ENCODE results near the gene NHEJ1. TPM values are rescaled to one million over a fixed set of nuclear protein-coding genes. Genes with fewer than 3 reads are reported as not detected.

Gene NHEJ1
- polyA plus RNA-seq, 1 experiment, result 24.1 TPM

DNA sequence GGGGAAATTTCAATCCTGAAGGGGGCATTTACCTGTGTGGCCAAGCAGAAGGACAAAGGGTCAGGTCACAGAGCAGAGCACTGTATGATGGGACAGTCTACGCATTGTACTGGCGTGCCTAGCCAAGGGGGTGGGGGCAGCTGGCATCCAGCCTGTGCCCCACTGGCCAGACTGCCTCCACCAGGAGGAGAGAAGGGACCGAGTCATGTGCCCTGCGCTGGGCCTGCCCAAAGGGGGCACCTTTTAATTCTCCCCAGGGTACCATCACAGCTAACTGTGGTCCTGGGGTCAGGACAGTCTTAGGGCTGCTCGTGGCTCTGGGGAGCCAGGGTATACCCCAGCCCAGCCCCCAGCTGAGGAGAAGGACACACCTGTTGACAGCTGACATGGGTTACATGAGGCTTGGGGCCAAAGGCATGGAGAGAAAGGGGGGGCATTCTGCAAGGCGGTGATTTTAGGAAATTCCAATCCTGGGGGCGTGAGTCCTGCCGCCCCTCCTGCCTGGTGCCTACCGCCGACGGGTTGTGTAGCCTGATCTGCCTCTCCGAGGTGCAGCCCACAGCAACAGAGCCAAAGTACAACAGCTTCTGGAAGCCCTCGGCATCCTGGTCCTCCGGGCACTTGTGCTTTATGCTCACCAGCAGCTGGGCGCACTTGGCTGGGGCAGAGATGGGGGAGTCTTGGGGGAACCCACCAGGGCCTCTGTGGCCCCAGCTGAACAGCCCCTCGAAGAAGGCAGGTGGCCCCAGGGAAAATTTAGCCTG lies 130.3 kb downstream of the NHEJ1 start:
- DNase-seq (ENCODE audit: low read depth), result no peak
- Histone ChIP-seq H3K36me3 (ENCODE audit: control insufficient read depth, insufficient read depth, low read length) (no peaks in the 10 kb centered on the region), H3K4me3 (ENCODE audit: low read depth, low read length) (no peak overlapping the region), H3K27me3 (ENCODE audit: control insufficient read depth, insufficient read depth, low read length) (peaks cover 20% of the 10 kb centered on the region)
- ChIA-PET CTCF (interaction anchor here (0.6 to 9.3 kb wide), 48 partner anchors 8 to 500 kb away, joined by 3 to 198 read pairs (median 5); partner anchors contain the start of genes CFAP65, FEV, NHEJ1 and ZFAND2B), POLR2A (no interaction called here)
- TF ChIP-seq, protein P1, sequence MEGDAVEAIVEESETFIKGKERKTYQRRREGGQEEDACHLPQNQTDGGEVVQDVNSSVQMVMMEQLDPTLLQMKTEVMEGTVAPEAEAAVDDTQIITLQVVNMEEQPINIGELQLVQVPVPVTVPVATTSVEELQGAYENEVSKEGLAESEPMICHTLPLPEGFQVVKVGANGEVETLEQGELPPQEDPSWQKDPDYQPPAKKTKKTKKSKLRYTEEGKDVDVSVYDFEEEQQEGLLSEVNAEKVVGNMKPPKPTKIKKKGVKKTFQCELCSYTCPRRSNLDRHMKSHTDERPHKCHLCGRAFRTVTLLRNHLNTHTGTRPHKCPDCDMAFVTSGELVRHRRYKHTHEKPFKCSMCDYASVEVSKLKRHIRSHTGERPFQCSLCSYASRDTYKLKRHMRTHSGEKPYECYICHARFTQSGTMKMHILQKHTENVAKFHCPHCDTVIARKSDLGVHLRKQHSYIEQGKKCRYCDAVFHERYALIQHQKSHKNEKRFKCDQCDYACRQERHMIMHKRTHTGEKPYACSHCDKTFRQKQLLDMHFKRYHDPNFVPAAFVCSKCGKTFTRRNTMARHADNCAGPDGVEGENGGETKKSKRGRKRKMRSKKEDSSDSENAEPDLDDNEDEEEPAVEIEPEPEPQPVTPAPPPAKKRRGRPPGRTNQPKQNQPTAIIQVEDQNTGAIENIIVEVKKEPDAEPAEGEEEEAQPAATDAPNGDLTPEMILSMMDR (IDR thresholded peaks at IDR 0.05; ENCODE audit: insufficient read depth, low read depth, low read length), result no peak

DNA sequence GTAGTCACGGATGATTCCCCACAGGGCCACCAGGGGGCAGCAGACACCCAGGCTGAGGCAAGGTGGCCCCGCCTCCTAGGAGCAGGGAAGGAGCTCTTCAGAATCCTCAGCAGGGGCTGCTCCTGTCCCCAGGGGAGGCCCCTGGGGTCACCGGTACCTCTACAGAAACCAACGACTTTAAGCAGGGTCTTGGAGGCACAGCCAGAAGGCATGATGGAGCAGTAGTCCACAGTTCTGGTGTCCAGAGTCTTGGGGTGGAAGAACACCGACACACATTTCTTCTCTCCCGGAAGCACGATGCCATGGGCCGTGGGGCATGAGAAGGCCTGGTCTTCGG lies 130.8 kb downstream of the NHEJ1 start:
- H3K36me3 ChIP-seq (ENCODE audit: control insufficient read depth, insufficient read depth, low read length), result no peaks in the 10 kb centered on the region
- ChIA-PET CTCF (interaction anchor here (0.6 to 9.3 kb wide), 49 partner anchors 9 to 500 kb away, joined by 3 to 198 read pairs (median 5); partner anchors contain the start of genes CFAP65, FEV, NHEJ1 and ZFAND2B), POLR2A (no interaction called here)
- TF ChIP-seq, protein P1 (IDR thresholded peaks at IDR 0.05; ENCODE audit: insufficient read depth, low read depth, low read length), result peak; percentile 97
- H3K4me3 ChIP-seq (ENCODE audit: low read depth, low read length), result no peak overlapping the region
- no peak for DNase-seq (ENCODE audit: low read depth)
- peaks cover 22% of the 10 kb centered on the region for H3K27me3 ChIP-seq (ENCODE audit: control insufficient read depth, insufficient read depth, low read length)

DNA sequence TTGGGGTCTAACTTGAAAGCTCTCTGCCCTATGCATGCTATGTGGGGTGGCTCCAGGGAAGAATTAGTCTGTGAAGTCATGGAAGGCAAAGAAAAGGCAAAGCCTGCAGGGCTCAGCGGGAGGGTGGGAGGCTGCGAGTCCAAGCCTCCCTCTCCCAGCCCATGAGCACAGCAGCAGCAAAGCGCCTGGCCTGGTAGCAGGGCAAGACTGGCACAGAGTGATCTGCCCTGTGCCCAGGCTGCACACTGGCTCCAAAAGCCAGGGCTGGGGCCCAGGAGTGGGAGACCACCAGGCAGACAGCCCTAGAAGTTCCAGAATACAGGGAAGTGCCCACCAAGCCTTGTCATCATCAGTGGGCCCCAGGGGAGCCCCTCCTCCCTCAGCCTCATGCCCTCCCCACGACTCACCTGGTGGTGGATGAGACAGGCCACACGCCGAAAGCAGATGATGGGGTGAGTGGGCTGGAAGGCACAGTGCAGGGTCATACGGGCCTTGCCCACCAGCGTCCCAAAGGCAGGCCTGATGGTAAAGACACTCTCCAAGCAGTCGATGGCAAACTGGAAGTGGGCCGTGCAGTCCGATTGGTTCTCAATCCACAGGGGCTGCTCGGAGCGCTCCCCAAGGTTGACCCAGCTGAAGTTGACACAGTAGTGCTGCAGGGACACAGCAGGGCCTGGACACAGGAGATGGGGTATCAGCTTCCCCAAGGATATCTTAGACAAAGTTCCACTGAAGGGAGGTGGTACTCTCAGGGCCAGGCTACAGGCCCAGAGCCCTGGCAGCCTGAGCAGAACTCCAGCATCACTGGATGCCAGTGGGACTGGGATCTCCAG lies 131.4 kb downstream of the NHEJ1 start:
- TF ChIP-seq, protein P1 (IDR thresholded peaks at IDR 0.05; ENCODE audit: insufficient read depth, low read depth, low read length), result no peak
- ChIA-PET POLR2A (no interaction called here), CTCF (interaction anchor here (0.6 to 9.3 kb wide), 45 partner anchors 9 to 288 kb away, joined by 3 to 198 read pairs (median 5); partner anchors contain the start of genes CFAP65, FEV, NHEJ1 and ZFAND2B)
- Histone ChIP-seq H3K4me3 (ENCODE audit: low read depth, low read length) (no peak overlapping the region), H3K27me3 (ENCODE audit: control insufficient read depth, insufficient read depth, low read length) (peaks cover 22% of the 10 kb centered on the region), H3K36me3 (ENCODE audit: control insufficient read depth, insufficient read depth, low read length) (no peaks in the 10 kb centered on the region)
- no peak for DNase-seq (ENCODE audit: low read depth)

DNA sequence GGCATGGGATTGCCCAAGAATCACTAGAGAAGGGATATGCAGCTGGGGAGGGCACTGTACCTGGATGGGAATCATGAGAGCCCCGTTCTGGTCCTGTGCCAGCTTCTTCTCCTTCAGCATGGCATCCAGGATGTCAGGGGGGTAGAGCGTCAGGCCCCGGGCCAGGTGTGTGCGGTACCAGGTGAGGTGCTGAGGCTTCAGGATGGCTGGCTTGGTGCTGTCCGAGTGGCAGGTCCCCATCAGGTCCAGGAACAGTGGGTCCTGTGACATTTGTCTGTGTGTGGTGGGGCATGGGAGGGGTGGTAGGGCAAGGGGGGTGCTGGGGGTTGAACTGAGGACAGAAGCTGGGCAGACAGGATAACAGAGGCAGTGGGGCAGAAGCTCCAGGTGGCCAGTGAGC lies 132.5 kb downstream of the NHEJ1 start:
- no peak overlapping the region for H3K4me3 ChIP-seq (ENCODE audit: low read depth, low read length)
- TF ChIP-seq, protein P1 (IDR thresholded peaks at IDR 0.05; ENCODE audit: insufficient read depth, low read depth, low read length), result no peak
- H3K36me3 ChIP-seq (ENCODE audit: control insufficient read depth, insufficient read depth, low read length), result no peaks in the 10 kb centered on the region
- H3K27me3 ChIP-seq (ENCODE audit: control insufficient read depth, insufficient read depth, low read length), result peaks cover 30% of the 10 kb centered on the region
- ChIA-PET CTCF (interaction anchor here (1.2 to 9.3 kb wide), 9 partner anchors 8 to 126 kb away, joined by 3 to 198 read pairs (median 15); partner anchors contain the start of gene NHEJ1), POLR2A (no interaction called here)
- DNase-seq (ENCODE audit: low read depth), result no peak

DNA sequence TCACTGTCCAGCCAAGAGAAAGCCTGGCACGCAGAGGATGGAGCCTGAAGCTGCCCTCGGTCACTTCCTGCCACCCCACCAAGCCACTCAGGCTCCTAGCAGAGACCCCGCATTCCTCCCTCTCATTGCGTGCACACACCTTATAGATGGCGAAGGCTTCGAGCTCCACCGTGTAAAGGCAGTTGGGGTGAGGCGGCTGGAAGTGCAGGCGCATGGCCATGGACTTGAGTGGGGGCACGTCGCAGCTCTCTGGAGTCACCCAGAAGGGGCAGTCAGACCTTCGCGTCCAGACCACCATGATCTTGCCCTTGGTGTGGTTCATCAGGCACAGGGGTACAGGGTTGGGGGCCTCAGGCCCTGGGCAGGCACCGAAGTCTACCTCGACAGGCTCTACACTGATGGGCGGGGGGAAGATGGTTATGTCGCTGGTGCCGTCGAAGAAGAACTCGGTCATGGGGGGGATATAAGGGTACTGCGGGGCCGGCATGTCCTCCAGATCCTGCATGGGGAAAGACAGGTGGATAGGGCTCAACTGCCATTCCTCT lies 133.0 kb downstream of the NHEJ1 start:
- POLR2A ChIA-PET, result no interaction called here
- no peak for DNase-seq (ENCODE audit: low read depth)
- TF ChIP-seq, protein P1 (IDR thresholded peaks at IDR 0.05; ENCODE audit: insufficient read depth, low read depth, low read length), result no peak
- CTCF ChIA-PET, result interaction anchor here (0.6 to 9.3 kb wide), 10 partner anchors 11 to 129 kb away, joined by 3 to 198 read pairs (median 10); partner anchors contain the start of gene NHEJ1
- Histone ChIP-seq H3K36me3 (ENCODE audit: control insufficient read depth, insufficient read depth, low read length) (no peaks in the 10 kb centered on the region), H3K4me3 (ENCODE audit: low read depth, low read length) (no peak overlapping the region), H3K27me3 (ENCODE audit: control insufficient read depth, insufficient read depth, low read length) (peaks cover 31% of the 10 kb centered on the region)
